Measurements from ENCODE around the gene MEIS2.
"Not testable (repeated sequence)": the region's sequence is repeated elsewhere in the genome, so short reads cannot be mapped to it uniquely, and the experiment has no call there.

The MEIS2 gene

DNA sequence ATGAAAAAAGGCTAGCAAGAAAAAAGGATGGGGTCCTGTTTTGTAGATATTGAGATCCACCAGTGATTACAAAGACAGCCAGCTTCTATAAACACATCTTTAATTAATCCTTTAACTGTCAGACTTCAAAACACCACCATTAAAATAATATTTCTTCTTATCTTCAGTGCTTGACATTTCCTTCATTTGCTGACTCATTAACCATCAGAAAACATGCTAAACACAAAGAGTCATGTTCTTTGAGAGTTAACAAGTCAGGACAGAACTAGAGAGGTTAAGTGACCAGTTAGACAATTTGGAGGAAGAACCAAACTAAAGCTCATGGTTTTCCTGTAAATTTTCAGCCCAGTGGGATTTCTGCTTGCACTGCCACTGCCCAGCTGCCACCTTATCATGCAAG is 111.4 kb downstream of the MEIS2 start:
- Histone ChIP-seq H3K9ac (ENCODE audit: low read length in 2 of 2) (no peak overlapping the region), H3K9me3 (ENCODE audit: control insufficient read depth in 2 of 2, low read length in 2 of 2) (no peaks in the 10 kb centered on the region), H3K27ac (ENCODE audit: low read length) (no peak overlapping the region), H3K27me3 (ENCODE audit: control insufficient read depth in 1 of 2, insufficient read depth in 2 of 2, low read length in 2 of 2) (no peaks in the 10 kb centered on the region), H3K4me1 (ENCODE audit: control insufficient read depth, insufficient read depth, low read length) (peaks cover 3% of the 10 kb centered on the region), H3K36me3 (ENCODE audit: control insufficient read depth in 2 of 2, insufficient read depth in 2 of 2, low read length in 2 of 2) (no peaks in the 10 kb centered on the region), H3K4me3 (ENCODE audit: low read length in 2 of 2) (no peak overlapping the region)

DNA sequence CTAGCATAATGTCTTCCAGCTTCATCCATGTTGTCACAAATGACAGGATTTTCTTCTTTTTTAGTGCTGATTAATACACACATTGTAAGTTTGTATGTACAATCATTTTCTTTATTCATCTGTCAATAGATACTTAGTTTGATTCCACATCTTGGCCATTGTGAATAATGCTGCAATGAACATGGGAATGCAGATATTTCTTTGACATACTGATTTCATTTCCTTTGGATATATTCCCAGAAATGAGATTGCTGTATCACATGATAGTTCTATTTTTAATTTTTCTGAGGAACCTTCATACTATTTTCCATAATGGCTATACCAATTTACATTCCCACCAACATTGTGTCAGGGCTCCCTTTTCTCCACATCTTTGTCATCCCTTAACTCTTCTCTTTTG is 117.9 kb downstream of the MEIS2 start:
- H3K36me3 ChIP-seq (ENCODE audit: control insufficient read depth in 2 of 2, insufficient read depth in 2 of 2, low read length in 2 of 2): no peaks in the 10 kb centered on the region
- no peak overlapping the region for H3K4me3 ChIP-seq (ENCODE audit: low read length in 2 of 2)
- no peaks in the 10 kb centered on the region for H3K4me1 ChIP-seq (ENCODE audit: control insufficient read depth, insufficient read depth, low read length)
- no peak overlapping the region for H3K27ac ChIP-seq (ENCODE audit: low read length)
- no peak overlapping the region for H3K9ac ChIP-seq (ENCODE audit: low read length in 2 of 2)
- no peaks in the 10 kb centered on the region for H3K27me3 ChIP-seq (ENCODE audit: control insufficient read depth in 1 of 2, insufficient read depth in 2 of 2, low read length in 2 of 2)
- H3K9me3 ChIP-seq (ENCODE audit: control insufficient read depth in 2 of 2, low read length in 2 of 2): no peaks in the 10 kb centered on the region

DNA sequence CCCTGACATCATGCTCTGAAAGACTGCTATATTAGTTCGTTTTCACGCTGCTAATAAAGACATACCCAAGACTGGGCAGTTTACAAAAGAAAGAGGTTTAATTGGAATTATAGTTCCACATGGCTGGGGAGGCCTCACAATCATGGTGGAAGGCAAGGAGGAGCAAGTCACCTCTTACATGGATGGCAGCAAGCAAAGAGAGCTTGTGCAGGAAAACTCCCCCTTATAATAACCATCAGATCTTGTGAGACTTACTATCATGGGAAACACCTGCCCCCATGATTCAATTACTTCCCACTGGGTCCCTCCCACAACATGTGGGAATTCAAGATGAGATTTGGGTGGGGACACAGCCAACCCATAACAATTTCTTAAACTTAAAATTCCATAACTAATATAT is 120.1 kb downstream of the MEIS2 start:
- H3K4me1 ChIP-seq (ENCODE audit: control insufficient read depth, insufficient read depth, low read length); H3K4me3 ChIP-seq (ENCODE audit: low read length in 2 of 2); H3K9me3 ChIP-seq (ENCODE audit: control insufficient read depth in 2 of 2, low read length in 2 of 2); H3K27ac ChIP-seq (ENCODE audit: low read length); H3K36me3 ChIP-seq (ENCODE audit: control insufficient read depth in 2 of 2, insufficient read depth in 2 of 2, low read length in 2 of 2); H3K27me3 ChIP-seq (ENCODE audit: control insufficient read depth in 1 of 2, insufficient read depth in 2 of 2, low read length in 2 of 2); H3K9ac ChIP-seq (ENCODE audit: low read length in 2 of 2): not testable (repeated sequence)

- Histone ChIP-seq H3K4me3 (ENCODE audit: low read length in 2 of 2) (no peak overlapping the region), H3K27me3 (ENCODE audit: control insufficient read depth in 1 of 2, insufficient read depth in 2 of 2, low read length in 2 of 2) (no peaks in the 10 kb centered on the region), H3K9me3 (ENCODE audit: control insufficient read depth in 2 of 2, low read length in 2 of 2) (no peaks in the 10 kb centered on the region), H3K9ac (ENCODE audit: low read length in 2 of 2) (no peak overlapping the region), H3K27ac (ENCODE audit: low read length) (no peak overlapping the region), H3K4me1 (ENCODE audit: control insufficient read depth, insufficient read depth, low read length) (no peaks in the 10 kb centered on the region), H3K36me3 (ENCODE audit: control insufficient read depth in 2 of 2, insufficient read depth in 2 of 2, low read length in 2 of 2) (no peaks in the 10 kb centered on the region)
Measured at GRCh38 chr15:36978625-36979024, 121.7 kb downstream of the MEIS2 start.

GRCh38 chr15:36978126-36978525 is 122.2 kb downstream of the MEIS2 start:
- H3K4me1 ChIP-seq (ENCODE audit: control insufficient read depth, insufficient read depth, low read length): no peaks in the 10 kb centered on the region
- no peak overlapping the region for H3K9ac ChIP-seq (ENCODE audit: low read length in 2 of 2)
- no peaks in the 10 kb centered on the region for H3K36me3 ChIP-seq (ENCODE audit: control insufficient read depth in 2 of 2, insufficient read depth in 2 of 2, low read length in 2 of 2)
- H3K27ac ChIP-seq (ENCODE audit: low read length): no peak overlapping the region
- no peaks in the 10 kb centered on the region for H3K27me3 ChIP-seq (ENCODE audit: control insufficient read depth in 1 of 2, insufficient read depth in 2 of 2, low read length in 2 of 2)
- no peaks in the 10 kb centered on the region for H3K9me3 ChIP-seq (ENCODE audit: control insufficient read depth in 2 of 2, low read length in 2 of 2)
- H3K4me3 ChIP-seq (ENCODE audit: low read length in 2 of 2): no peak overlapping the region

DNA sequence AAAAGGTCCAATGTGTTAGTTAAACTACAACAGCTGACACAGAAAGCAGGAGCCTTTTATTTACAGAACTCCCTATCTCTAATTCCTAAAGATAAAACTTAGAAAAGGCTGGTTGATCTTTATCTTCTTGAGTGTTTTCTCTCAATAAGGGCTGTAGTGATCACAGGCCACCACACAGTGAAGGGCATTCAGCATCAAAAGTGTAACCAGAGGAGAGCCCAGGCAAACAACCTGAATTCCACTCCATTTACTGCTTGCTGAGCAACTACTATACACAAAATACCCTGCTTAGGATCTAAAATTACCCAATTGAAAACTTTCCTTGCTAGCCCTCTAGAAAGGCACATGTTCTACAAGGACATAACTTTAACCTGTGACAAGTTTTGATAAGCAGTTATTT is 122.7 kb downstream of the MEIS2 start:
- Histone ChIP-seq H3K36me3 (ENCODE audit: control insufficient read depth in 2 of 2, insufficient read depth in 2 of 2, low read length in 2 of 2) (no peaks in the 10 kb centered on the region), H3K4me3 (ENCODE audit: low read length in 2 of 2) (no peak overlapping the region), H3K9me3 (ENCODE audit: control insufficient read depth in 2 of 2, low read length in 2 of 2) (no peaks in the 10 kb centered on the region), H3K27ac (ENCODE audit: low read length) (no peak overlapping the region), H3K4me1 (ENCODE audit: control insufficient read depth, insufficient read depth, low read length) (no peaks in the 10 kb centered on the region), H3K9ac (ENCODE audit: low read length in 2 of 2) (no peak overlapping the region), H3K27me3 (ENCODE audit: control insufficient read depth in 1 of 2, insufficient read depth in 2 of 2, low read length in 2 of 2) (no peaks in the 10 kb centered on the region)

DNA sequence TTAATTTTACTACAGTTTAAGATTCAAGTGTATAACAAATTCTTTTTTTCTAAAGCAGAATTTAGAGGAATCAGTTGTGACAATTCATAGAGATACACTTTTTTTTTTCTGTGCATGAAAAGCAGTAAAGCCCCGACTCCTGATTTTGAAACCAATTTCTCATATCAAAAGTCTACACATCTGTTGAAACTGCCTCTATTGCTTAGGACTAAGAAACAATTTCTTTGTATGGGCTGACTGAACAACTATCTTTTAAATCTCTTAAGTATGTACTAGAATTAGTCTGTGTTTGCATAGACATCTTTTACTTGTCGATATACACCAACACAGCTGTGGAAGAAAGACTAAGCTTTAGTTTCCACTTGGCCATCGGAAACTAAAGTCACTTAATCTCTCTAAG is 127.6 kb downstream of the MEIS2 start:
- H3K9ac ChIP-seq (ENCODE audit: low read length in 2 of 2): no peak overlapping the region
- no peaks in the 10 kb centered on the region for H3K27me3 ChIP-seq (ENCODE audit: control insufficient read depth in 1 of 2, insufficient read depth in 2 of 2, low read length in 2 of 2)
- H3K27ac ChIP-seq (ENCODE audit: low read length): no peak overlapping the region
- H3K36me3 ChIP-seq (ENCODE audit: control insufficient read depth in 2 of 2, insufficient read depth in 2 of 2, low read length in 2 of 2): peaks cover 0 to 2% of the 10 kb centered on the region in 2 donors
- no peaks in the 10 kb centered on the region for H3K4me1 ChIP-seq (ENCODE audit: control insufficient read depth, insufficient read depth, low read length)
- no peak overlapping the region for H3K4me3 ChIP-seq (ENCODE audit: low read length in 2 of 2)
- H3K9me3 ChIP-seq (ENCODE audit: control insufficient read depth in 2 of 2, low read length in 2 of 2): no peaks in the 10 kb centered on the region

- Histone ChIP-seq H3K9me3 (ENCODE audit: control insufficient read depth in 2 of 2, low read length in 2 of 2) (no peaks in the 10 kb centered on the region), H3K27me3 (ENCODE audit: control insufficient read depth in 1 of 2, insufficient read depth in 2 of 2, low read length in 2 of 2) (no peaks in the 10 kb centered on the region), H3K4me1 (ENCODE audit: control insufficient read depth, insufficient read depth, low read length) (no peaks in the 10 kb centered on the region), H3K9ac (ENCODE audit: low read length in 2 of 2) (no peak overlapping the region), H3K36me3 (ENCODE audit: control insufficient read depth in 2 of 2, insufficient read depth in 2 of 2, low read length in 2 of 2) (peaks cover 0 to 4% of the 10 kb centered on the region in 2 donors), H3K27ac (ENCODE audit: low read length) (no peak overlapping the region), H3K4me3 (ENCODE audit: low read length in 2 of 2) (no peak overlapping the region)
Measured at GRCh38 chr15:36970522-36970921, 129.8 kb downstream of the MEIS2 start.

DNA sequence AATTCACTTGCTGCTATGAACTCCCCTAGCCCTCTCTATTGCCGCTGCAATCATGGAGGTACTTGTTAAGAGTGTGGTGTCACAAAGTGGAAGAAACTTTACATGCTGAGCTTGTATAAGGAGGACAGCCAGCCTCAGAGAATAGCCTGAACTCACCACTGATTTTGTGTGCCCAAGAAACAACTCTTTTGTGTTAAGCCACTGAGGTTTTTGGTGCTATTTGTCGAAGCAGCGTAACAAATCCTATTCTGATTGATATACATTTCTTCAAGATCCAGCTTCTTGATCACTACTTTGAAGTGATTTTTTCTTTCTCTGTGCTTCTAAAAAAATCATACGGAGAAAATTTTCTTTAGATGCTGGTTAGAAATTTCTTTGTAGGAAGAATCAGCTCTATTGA is 132.4 kb downstream of the MEIS2 start:
- Histone ChIP-seq H3K4me1 (ENCODE audit: control insufficient read depth, insufficient read depth, low read length) (no peaks in the 10 kb centered on the region), H3K9ac (ENCODE audit: low read length in 2 of 2) (no peak overlapping the region), H3K9me3 (ENCODE audit: control insufficient read depth in 2 of 2, low read length in 2 of 2) (no peaks in the 10 kb centered on the region), H3K4me3 (ENCODE audit: low read length in 2 of 2) (no peak overlapping the region), H3K27me3 (ENCODE audit: control insufficient read depth in 1 of 2, insufficient read depth in 2 of 2, low read length in 2 of 2) (no peaks in the 10 kb centered on the region), H3K27ac (ENCODE audit: low read length) (no peak overlapping the region), H3K36me3 (ENCODE audit: control insufficient read depth in 2 of 2, insufficient read depth in 2 of 2, low read length in 2 of 2) (peaks cover 0 to 4% of the 10 kb centered on the region in 2 donors)

GRCh38 chr15:36966708-36967107 is 133.6 kb downstream of the MEIS2 start:
- no peaks in the 10 kb centered on the region for H3K27me3 ChIP-seq (ENCODE audit: control insufficient read depth in 1 of 2, insufficient read depth in 2 of 2, low read length in 2 of 2)
- no peak overlapping the region for H3K4me3 ChIP-seq (ENCODE audit: low read length in 2 of 2)
- no peaks in the 10 kb centered on the region for H3K4me1 ChIP-seq (ENCODE audit: control insufficient read depth, insufficient read depth, low read length)
- H3K9me3 ChIP-seq (ENCODE audit: control insufficient read depth in 2 of 2, low read length in 2 of 2): no peaks in the 10 kb centered on the region
- H3K27ac ChIP-seq (ENCODE audit: low read length): no peak overlapping the region
- H3K9ac ChIP-seq (ENCODE audit: low read length in 2 of 2): no peak overlapping the region
- H3K36me3 ChIP-seq (ENCODE audit: control insufficient read depth in 2 of 2, insufficient read depth in 2 of 2, low read length in 2 of 2): peaks cover 0 to 4% of the 10 kb centered on the region in 2 donors

DNA sequence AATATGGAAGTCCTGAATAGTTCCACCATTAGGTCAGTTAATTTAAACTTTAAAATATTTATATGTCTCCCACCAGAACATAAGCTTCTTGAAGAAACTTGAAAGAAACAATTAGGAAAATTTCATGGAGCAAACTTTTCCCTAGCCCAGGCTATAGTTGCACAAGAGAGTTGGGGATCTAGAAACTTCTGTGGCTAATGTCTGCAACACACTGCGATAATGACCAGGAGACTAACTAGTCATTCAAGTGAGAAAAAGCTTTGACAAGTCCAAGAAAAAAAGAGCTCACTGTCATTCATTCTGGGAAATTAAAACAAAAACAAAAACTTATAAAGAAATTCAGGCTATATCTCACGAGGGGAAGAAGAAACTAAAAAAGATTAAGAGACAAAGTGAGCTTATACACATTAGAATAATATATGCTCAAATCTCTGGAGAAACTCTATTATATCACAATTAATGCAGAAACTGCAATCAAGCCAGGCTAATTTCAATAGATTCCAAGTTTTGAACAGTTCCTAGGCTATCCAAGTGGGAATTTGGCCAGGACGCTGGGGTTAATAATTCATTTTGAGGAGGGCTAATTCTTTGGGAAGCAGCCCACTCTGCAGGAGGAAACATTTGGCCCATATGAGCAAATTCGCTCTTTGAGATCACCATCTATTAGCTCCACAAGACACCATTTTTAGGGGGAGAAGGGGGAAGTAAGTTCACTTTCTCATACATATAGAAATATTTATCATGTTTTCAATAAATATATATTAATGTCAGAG is 134.6 kb downstream of the MEIS2 start:
- Histone ChIP-seq H3K27me3 (ENCODE audit: control insufficient read depth in 1 of 2, insufficient read depth in 2 of 2, low read length in 2 of 2) (no peaks in the 10 kb centered on the region), H3K4me3 (ENCODE audit: low read length in 2 of 2) (no peak overlapping the region), H3K27ac (ENCODE audit: low read length) (no peak overlapping the region), H3K9ac (ENCODE audit: low read length in 2 of 2) (no peak overlapping the region), H3K36me3 (ENCODE audit: control insufficient read depth in 2 of 2, insufficient read depth in 2 of 2, low read length in 2 of 2) (peaks cover 0 to 4% of the 10 kb centered on the region in 2 donors), H3K4me1 (ENCODE audit: control insufficient read depth, insufficient read depth, low read length) (no peaks in the 10 kb centered on the region), H3K9me3 (ENCODE audit: control insufficient read depth in 2 of 2, low read length in 2 of 2) (no peaks in the 10 kb centered on the region)

Data from stomach smooth muscle (tissue), 2 donors.